Measurements from ENCODE around the gene LILRA2.
"Not testable (repeated sequence)": the region's sequence is repeated elsewhere in the genome, so short reads cannot be mapped to it uniquely, and the experiment has no call there.

Gene LILRA2

GRCh38 chr19:54573330-54573872 lies at the start of gene LILRA2:
Gene LILRA2 (plus strand): TSS chr19:54573790. CDS start chr19:54573879, 89 bp downstream.
- no peak for DNase-seq

- no peak for DNase-seq
These were observed 48.0 kb upstream of the LILRA2 start for GRCh38 chr19:54525636-54526035.

GRCh38 chr19:54526972-54527371 lies 46.6 kb upstream of the LILRA2 start:
- DNase-seq, result no peak

GRCh38 chr19:54530866-54531265 lies 42.7 kb upstream of the LILRA2 start:
- no peak for DNase-seq

GRCh38 chr19:54532528-54532927 lies 41.1 kb upstream of the LILRA2 start:
- DNase-seq, result no peak

GRCh38 chr19:54533476-54533875 lies 40.1 kb upstream of the LILRA2 start:
- DNase-seq, result no peak

GRCh38 chr19:54534156-54534555 lies 39.4 kb upstream of the LILRA2 start:
- DNase-seq, result no peak

- DNase-seq, result no peak
These were observed 38.0 kb upstream of the LILRA2 start for GRCh38 chr19:54535601-54536000.

- DNase-seq, result no peak
These were observed 36.6 kb upstream of the LILRA2 start for GRCh38 chr19:54536956-54537355.

GRCh38 chr19:54541712-54542111 lies 31.9 kb upstream of the LILRA2 start:
- DNase-seq, result no peak

- no peak for DNase-seq
These were observed 24.8 kb upstream of the LILRA2 start for GRCh38 chr19:54548806-54549205.

GRCh38 chr19:54549224-54549623 lies 24.4 kb upstream of the LILRA2 start:
- no peak for DNase-seq

- DNase-seq, result no peak
These were observed 22.3 kb upstream of the LILRA2 start for GRCh38 chr19:54551293-54551692.

- DNase-seq, result no peak
These were observed 21.4 kb upstream of the LILRA2 start for GRCh38 chr19:54551950-54552912.

GRCh38 chr19:54552913-54553310 lies 20.7 kb upstream of the LILRA2 start:
- no peak for DNase-seq

GRCh38 chr19:54554006-54554405 lies 19.6 kb upstream of the LILRA2 start:
- no peak for DNase-seq

- no peak for DNase-seq
These were observed 18.7 kb upstream of the LILRA2 start for GRCh38 chr19:54554896-54555295.

GRCh38 chr19:54556194-54556593 lies 17.4 kb upstream of the LILRA2 start:
- no peak for DNase-seq

- no peak for DNase-seq
These were observed 15.3 kb upstream of the LILRA2 start for GRCh38 chr19:54558339-54558738.

GRCh38 chr19:54560881-54561385 lies 12.7 kb upstream of the LILRA2 start:
- no peak for DNase-seq

GRCh38 chr19:54561840-54562239 lies 11.8 kb upstream of the LILRA2 start:
- DNase-seq, result no peak

GRCh38 chr19:54563206-54563605 lies 10.4 kb upstream of the LILRA2 start:
- not testable (repeated sequence) for DNase-seq

GRCh38 chr19:54570316-54570715 lies 3.3 kb upstream of the LILRA2 start:
- DNase-seq, result no peak
